Osteoblast (primary cell): Measurements from ENCODE around the gene OSTN. TPM values are rescaled to one million over a fixed set of nuclear protein-coding genes. Genes with fewer than 3 reads are reported as not detected.

ENCODE experiments used
- DNase-seq: peaks from one replicate; pipeline ENCODE4 v3.0.0; 2011; ENCODE audit warnings: low spot score, mixed read lengths; ENCODE audit not compliant: insufficient read length; ENCODE audit errors: missing footprints
- H2AFZ ChIP-seq: 2 replicates; pipeline ENCODE4 v1.6.0; 2011; ENCODE audit warnings: mild to moderate bottlenecking, low read length
- H3K27ac ChIP-seq: 2 replicates; pipeline ENCODE4 v1.5.1; 2011; ENCODE audit warnings: mild to moderate bottlenecking, low read depth, low read length, moderate library complexity
- H3K27me3 ChIP-seq: 2 replicates; pipeline ENCODE4 v1.6.0; 2012; ENCODE audit warnings: mild to moderate bottlenecking, control low read depth, inconsistent platforms, low read length, moderate library complexity; ENCODE audit not compliant: insufficient read depth
- H3K36me3 ChIP-seq: 2 replicates; pipeline ENCODE4 v1.5.1; 2011; ENCODE audit warnings: mild to moderate bottlenecking, low read length, control low read depth, moderate library complexity; ENCODE audit not compliant: insufficient read depth
- H3K4me1 ChIP-seq: 2 replicates; pipeline ENCODE4 v1.5.1; 2011; ENCODE audit warnings: mild to moderate bottlenecking, low read length, control low read depth, moderate library complexity; ENCODE audit not compliant: insufficient read depth
- H3K4me2 ChIP-seq: 2 replicates; pipeline ENCODE4 v1.6.0; 2011; ENCODE audit warnings: mild to moderate bottlenecking, low read length; ENCODE audit not compliant: insufficient read depth
- H3K4me3 ChIP-seq: fragments of 200-600 bp; sonication (generic); 3 replicates; pipeline ENCODE4 v1.5.1; 2012; ENCODE audit warnings: mild to moderate bottlenecking, low read length, inconsistent platforms; ENCODE audit not compliant: insufficient read depth
- H3K79me2 ChIP-seq: 2 replicates; pipeline ENCODE4 v1.6.0; 2012; ENCODE audit warnings: mild to moderate bottlenecking, low read length, control low read depth, inconsistent platforms; ENCODE audit not compliant: insufficient read depth
- H3K9me3 ChIP-seq: 2 replicates; pipeline ENCODE4 v1.5.1; 2011; ENCODE audit warnings: low read depth, low read length, control low read depth
- H4K20me1 ChIP-seq: 2 replicates; pipeline ENCODE4 v1.6.0; 2012; ENCODE audit warnings: mild to moderate bottlenecking, low read length, control low read depth; ENCODE audit not compliant: insufficient read depth
- total RNA-seq: library from RNA; depleted of rRNA; stranded (reverse); fragments of >200 nt; gene quantifications from 2 replicates; pipeline ENCODE4 v1.2.3, GENCODE V29; 2012
- TF ChIP-seq, protein P1 (sequence below): IDR thresholded peaks from 2 replicates; pipeline ENCODE4 v1.5.1; 2011; ENCODE audit warnings: mild to moderate bottlenecking, low read depth, low read length, moderate library complexity; ENCODE audit errors: extremely low read depth

The OSTN gene
- total RNA-seq, 1 donor: under 0.01 TPM

DNA sequence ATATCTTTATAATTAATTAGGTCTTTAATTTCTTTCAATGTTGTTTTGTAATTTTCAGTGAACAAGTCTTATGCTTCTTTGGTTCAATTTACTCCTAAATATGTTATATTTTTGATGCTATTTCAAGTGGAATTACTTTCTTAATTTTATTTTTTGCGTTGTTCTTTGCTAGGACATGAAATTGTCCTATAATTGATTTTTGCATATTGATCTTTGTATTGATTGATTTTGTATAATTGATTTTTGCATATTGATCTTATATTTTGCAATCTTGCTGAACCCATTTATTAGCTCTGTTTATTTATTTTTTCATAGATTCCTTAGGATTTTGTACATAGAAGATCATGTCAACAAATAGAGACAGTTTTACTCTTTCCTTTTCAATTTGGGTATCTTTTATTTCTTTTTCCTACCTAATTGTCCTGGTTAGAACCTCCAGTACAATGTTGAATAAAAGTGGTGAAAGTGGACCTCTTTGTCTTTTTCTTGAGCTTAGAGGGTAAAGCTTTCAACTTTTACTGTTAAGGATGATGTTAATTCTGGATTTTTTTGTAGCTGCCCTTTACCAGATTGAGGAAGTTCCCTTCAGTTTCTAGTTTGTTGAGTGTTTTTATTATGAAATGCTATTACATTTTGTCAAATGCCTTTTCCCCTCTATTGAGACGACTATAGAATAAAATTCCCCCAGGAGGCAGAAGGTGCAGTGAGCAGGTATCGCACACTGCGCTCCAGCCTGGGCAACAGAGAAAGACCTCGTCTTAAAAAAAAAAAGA lies 93.4 kb downstream of the OSTN start:
- no peaks in the 10 kb centered on the region for H4K20me1 ChIP-seq

DNA sequence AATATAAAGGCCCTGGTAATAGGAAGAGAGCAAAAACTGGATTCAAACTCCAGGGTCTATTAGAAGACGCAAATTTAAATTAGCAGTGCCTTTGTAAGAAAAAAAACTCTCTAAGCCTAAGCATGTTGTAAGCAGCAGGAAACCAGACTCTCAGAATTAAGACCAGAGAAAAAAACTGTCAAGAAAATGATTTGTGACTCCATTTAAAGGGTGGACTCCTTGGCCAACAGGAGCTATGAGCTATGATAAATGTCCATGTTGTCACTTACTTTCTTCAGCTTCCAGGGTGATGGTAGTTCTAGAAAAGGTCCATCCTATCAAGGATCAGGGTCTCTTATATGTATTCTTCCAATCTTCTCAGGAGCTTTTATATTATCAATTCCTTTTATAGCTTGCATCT lies 95.2 kb downstream of the OSTN start:
- TF ChIP-seq, protein P1, sequence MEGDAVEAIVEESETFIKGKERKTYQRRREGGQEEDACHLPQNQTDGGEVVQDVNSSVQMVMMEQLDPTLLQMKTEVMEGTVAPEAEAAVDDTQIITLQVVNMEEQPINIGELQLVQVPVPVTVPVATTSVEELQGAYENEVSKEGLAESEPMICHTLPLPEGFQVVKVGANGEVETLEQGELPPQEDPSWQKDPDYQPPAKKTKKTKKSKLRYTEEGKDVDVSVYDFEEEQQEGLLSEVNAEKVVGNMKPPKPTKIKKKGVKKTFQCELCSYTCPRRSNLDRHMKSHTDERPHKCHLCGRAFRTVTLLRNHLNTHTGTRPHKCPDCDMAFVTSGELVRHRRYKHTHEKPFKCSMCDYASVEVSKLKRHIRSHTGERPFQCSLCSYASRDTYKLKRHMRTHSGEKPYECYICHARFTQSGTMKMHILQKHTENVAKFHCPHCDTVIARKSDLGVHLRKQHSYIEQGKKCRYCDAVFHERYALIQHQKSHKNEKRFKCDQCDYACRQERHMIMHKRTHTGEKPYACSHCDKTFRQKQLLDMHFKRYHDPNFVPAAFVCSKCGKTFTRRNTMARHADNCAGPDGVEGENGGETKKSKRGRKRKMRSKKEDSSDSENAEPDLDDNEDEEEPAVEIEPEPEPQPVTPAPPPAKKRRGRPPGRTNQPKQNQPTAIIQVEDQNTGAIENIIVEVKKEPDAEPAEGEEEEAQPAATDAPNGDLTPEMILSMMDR: no peak
- H3K36me3 ChIP-seq: no peaks in the 10 kb centered on the region
- no peak overlapping the region for H3K27ac ChIP-seq
- H3K79me2 ChIP-seq: no peaks in the 10 kb centered on the region
- no peaks in the 10 kb centered on the region for H3K9me3 ChIP-seq
- H2AFZ ChIP-seq: no peak overlapping the region
- no peak overlapping the region for H3K4me2 ChIP-seq
- H4K20me1 ChIP-seq: no peaks in the 10 kb centered on the region
- no peaks in the 10 kb centered on the region for H3K27me3 ChIP-seq
- H3K4me3 ChIP-seq: no peak overlapping the region
- H3K4me1 ChIP-seq: peaks cover 7% of the 10 kb centered on the region
- DNase-seq: no peak

More for the DNA sequence above, 93.4 kb downstream of the OSTN start:
- H3K4me2 ChIP-seq: no peak overlapping the region
- H3K4me3 ChIP-seq: no peak overlapping the region
- H3K27ac ChIP-seq: no peak overlapping the region
- H3K9me3 ChIP-seq: no peaks in the 10 kb centered on the region
- TF ChIP-seq, protein P1: no peak
- peaks cover 7% of the 10 kb centered on the region for H3K4me1 ChIP-seq
- no peaks in the 10 kb centered on the region for H3K79me2 ChIP-seq
- no peak for DNase-seq
- no peak overlapping the region for H2AFZ ChIP-seq
- H3K27me3 ChIP-seq: no peaks in the 10 kb centered on the region
- H3K36me3 ChIP-seq: no peaks in the 10 kb centered on the region

DNA sequence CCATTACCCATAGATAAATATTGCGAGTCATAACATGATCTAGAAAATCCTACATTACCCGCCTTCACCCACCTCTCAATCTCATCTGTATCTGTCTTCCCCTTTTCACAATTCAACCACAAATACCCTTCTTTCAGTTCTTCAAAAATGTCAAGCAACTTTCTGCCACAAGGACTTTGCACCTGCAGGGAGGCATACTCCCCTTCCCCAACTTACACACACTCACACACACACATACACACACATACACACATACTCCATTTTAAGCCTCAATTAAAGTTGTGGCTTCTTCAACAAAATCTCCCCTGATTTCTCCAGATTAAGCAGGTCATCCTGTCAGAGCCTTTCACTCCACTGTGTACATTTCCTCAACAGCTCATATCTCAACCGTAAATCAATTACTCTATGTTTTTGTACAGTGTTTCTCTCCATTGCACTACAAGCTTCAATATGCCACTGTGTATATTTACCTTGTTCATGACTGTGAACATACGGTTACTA lies 97.0 kb downstream of the OSTN start:
- no peak for DNase-seq
- no peak overlapping the region for H3K4me3 ChIP-seq
- H3K27ac ChIP-seq: no peak overlapping the region
- no peaks in the 10 kb centered on the region for H4K20me1 ChIP-seq
- no peaks in the 10 kb centered on the region for H3K27me3 ChIP-seq
- no peaks in the 10 kb centered on the region for H3K9me3 ChIP-seq
- no peaks in the 10 kb centered on the region for H3K36me3 ChIP-seq
- H2AFZ ChIP-seq: no peak overlapping the region
- H3K79me2 ChIP-seq: no peaks in the 10 kb centered on the region
- H3K4me1 ChIP-seq: no peaks in the 10 kb centered on the region
- H3K4me2 ChIP-seq: no peak overlapping the region
- TF ChIP-seq, protein P1: no peak

DNA sequence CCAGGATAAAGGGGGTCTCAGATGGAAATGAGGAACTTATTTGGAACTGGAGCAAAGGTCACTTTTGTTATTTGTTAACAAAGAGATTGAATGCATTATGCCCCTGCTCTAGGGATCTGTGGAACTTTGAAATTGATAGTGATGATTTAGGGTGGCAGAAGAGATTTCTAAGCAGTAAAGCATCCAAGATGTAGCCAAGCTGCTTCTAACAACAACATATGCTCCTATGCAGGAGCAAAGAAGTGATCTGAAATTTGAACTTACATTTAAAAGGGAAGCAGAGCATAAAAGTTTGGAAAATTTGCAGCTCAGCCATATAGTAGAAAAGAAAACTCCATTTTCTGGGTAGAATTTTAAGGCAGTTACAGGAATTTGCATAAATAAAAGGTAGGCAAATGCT lies 99.8 kb downstream of the OSTN start:
- Histone ChIP-seq H3K4me3 (no peak overlapping the region), H2AFZ (no peak overlapping the region), H3K79me2 (no peaks in the 10 kb centered on the region), H3K36me3 (no peaks in the 10 kb centered on the region), H3K4me2 (no peak overlapping the region), H3K27ac (no peak overlapping the region), H3K27me3 (no peaks in the 10 kb centered on the region), H3K4me1 (no peaks in the 10 kb centered on the region), H3K9me3 (no peaks in the 10 kb centered on the region), H4K20me1 (no peaks in the 10 kb centered on the region)
- TF ChIP-seq, protein P1: no peak
- no peak for DNase-seq
